Liver (tissue), 9 donors: Measurements from ENCODE around the gene ARIH2. TPM values are rescaled to one million over a fixed set of nuclear protein-coding genes. Genes with fewer than 3 reads are reported as not detected.
"Not testable (repeated sequence)": the region's sequence is repeated elsewhere in the genome, so short reads cannot be mapped to it uniquely, and the experiment has no call there.

Experiments
- DNase-seq: peaks from one replicate; pipeline ENCODE4 v3.0.0-alpha.2; 2017; ENCODE audit warnings: low spot score
- H3K27ac ChIP-seq, 2 donors: one replicate each; pipeline ENCODE4 v1.7.0; 2013; ENCODE audit warnings: inconsistent platforms in 2 of 2, low read length in 2 of 2, control low read depth in 1 of 2, low read depth in 1 of 2, mild to moderate bottlenecking in 1 of 2
- H3K27me3 ChIP-seq, 4 donors: one replicate each; pipeline versions ENCODE4 v1.6.1 to v1.7.0; 2013; ENCODE audit warnings: low read length in 3 of 4, inconsistent platforms in 1 of 4, mild to moderate bottlenecking in 1 of 4, moderate library complexity in 1 of 4; ENCODE audit not compliant: control insufficient read depth in 4 of 4, insufficient read depth in 4 of 4
- H3K36me3 ChIP-seq, 4 donors: one replicate each; pipeline versions ENCODE4 v1.6.1 to v1.7.0; 2013; ENCODE audit warnings: low read length in 3 of 4, mild to moderate bottlenecking in 3 of 4, low read depth in 1 of 4, moderate library complexity in 1 of 4; ENCODE audit not compliant: control insufficient read depth in 4 of 4, insufficient read depth in 3 of 4
- H3K4me1 ChIP-seq, 4 donors: one replicate each; pipeline versions ENCODE4 v1.6.1 to v1.7.0; 2013; ENCODE audit warnings: low read length in 3 of 4, mild to moderate bottlenecking in 3 of 4, moderate library complexity in 1 of 4; ENCODE audit not compliant: control insufficient read depth in 4 of 4, insufficient read depth in 4 of 4
- H3K4me3 ChIP-seq, 3 donors: one replicate each; pipeline versions ENCODE4 v1.6.1 to v1.7.0; 2013; ENCODE audit warnings: low read length in 3 of 3, control low read depth in 1 of 3, low read depth in 1 of 3, mild to moderate bottlenecking in 1 of 3
- H3K9ac ChIP-seq, 2 donors: one replicate each; pipeline ENCODE4 v1.7.0; 2013; ENCODE audit warnings: low read length in 2 of 2, mild to moderate bottlenecking in 2 of 2, moderate library complexity in 2 of 2, control low read depth in 1 of 2, low read depth in 1 of 2
- H3K9me3 ChIP-seq, 4 donors: one replicate each; pipeline versions ENCODE4 v1.6.1 to v1.7.0; 2013; ENCODE audit warnings: low read length in 3 of 4; ENCODE audit not compliant: control insufficient read depth in 4 of 4
- EGR1 ChIP-seq, 2 donors: IDR thresholded peaks; 2 replicates each; pipeline ENCODE4 v1.6.1; 2016 to 2018; ENCODE audit warnings: antibody characterized with exemption in 2 of 2, low read depth in 2 of 2
- FOXA1 ChIP-seq: IDR thresholded peaks from 2 replicates; pipeline ENCODE4 v1.6.1; 2016; ENCODE audit warnings: antibody characterized with exemption
- FOXA2 ChIP-seq: IDR thresholded peaks from 2 replicates; pipeline ENCODE4 v1.6.1; 2016; ENCODE audit warnings: antibody characterized with exemption
- HNF4A ChIP-seq, 2 donors: conservative IDR thresholded peaks; 2 replicates each; pipeline ENCODE4 v1.6.1; 2016; ENCODE audit warnings: antibody characterized with exemption in 2 of 2, mild to moderate bottlenecking in 2 of 2
- HNF4G ChIP-seq: IDR thresholded peaks from 2 replicates; pipeline ENCODE4 v1.6.1; 2016; ENCODE audit warnings: antibody characterized with exemption
- JUND ChIP-seq, 2 donors: IDR thresholded peaks; 2 replicates each; pipeline ENCODE4 v1.6.1; 2016; ENCODE audit warnings: antibody characterized with exemption in 2 of 2
- NR2F2 ChIP-seq: IDR thresholded peaks from 2 replicates; pipeline ENCODE4 v1.6.1; 2016; ENCODE audit warnings: antibody characterized with exemption
- RAD21 ChIP-seq, 2 donors: IDR thresholded peaks; 2 replicates each; pipeline ENCODE4 v1.6.1; 2016; ENCODE audit warnings: antibody characterized with exemption in 2 of 2, mild to moderate bottlenecking in 2 of 2
- REST ChIP-seq: IDR thresholded peaks from 2 replicates; pipeline ENCODE4 v1.6.1; 2016; ENCODE audit warnings: antibody characterized with exemption, mild to moderate bottlenecking
- RXRA ChIP-seq, 2 donors: IDR thresholded peaks; 2 replicates each; pipeline ENCODE4 v1.6.1; 2017 to 2018; ENCODE audit warnings: antibody characterized with exemption in 2 of 2, mild to moderate bottlenecking in 1 of 2
- SP1 ChIP-seq: IDR thresholded peaks from 2 replicates; pipeline ENCODE4 v1.6.1; 2018; ENCODE audit warnings: antibody characterized with exemption, mild to moderate bottlenecking
- TAF1 ChIP-seq: conservative IDR thresholded peaks from 2 replicates; pipeline ENCODE4 v1.6.1; 2016; ENCODE audit warnings: antibody characterized with exemption, mild to moderate bottlenecking
- YY1 ChIP-seq: IDR thresholded peaks from 2 replicates; pipeline ENCODE4 v1.6.1; 2016; ENCODE audit warnings: antibody characterized with exemption, mild to moderate bottlenecking
- ZBTB33 ChIP-seq: IDR thresholded peaks from 2 replicates; pipeline ENCODE4 v1.6.1; 2016; ENCODE audit warnings: antibody characterized with exemption
- WGBS: extraction: QIAGEN DNeasy Blood & Tissue Kit; methylation state at CpG from one replicate; pipeline ENCODE4 v1.1.7; 2013; 5-methylcytosine and 5-hydroxymethylcytosine counted together
- polyA plus RNA-seq, 2 donors: library from polyadenylated mRNA; stranded (reverse) in 1 of 2; unstranded in 1 of 2; fragments of 200-250 nt in 1 of 2; fragments of >200 nt in 1 of 2; fragmentation: Nextera tagmentation in 1 of 2; extraction: Ambion mirVana in 1 of 2; gene quantifications; one replicate each; pipeline versions ENCODE4 v1.2.1 to v1.2.3, GENCODE V29; 2013 to 2015
- total RNA-seq, 2 donors: library from RNA; depleted of rRNA; stranded (reverse); fragments of >200 nt; gene quantifications; one replicate each; pipeline ENCODE4 v1.2.3, GENCODE V29; 2014
- TF ChIP-seq, protein P1 (sequence below): fragments of 150-350 bp; IDR thresholded peaks from 2 replicates; pipeline ENCODE4 v1.5.1; 2017; ENCODE audit warnings: improper control_type of control experiment, low read depth, low read length; ENCODE audit not compliant: missing input control
- TF ChIP-seq, protein P2 (sequence below): IDR thresholded peaks from 2 replicates; pipeline ENCODE4 v1.6.1; 2016; ENCODE audit warnings: antibody characterized with exemption
- TF ChIP-seq, protein P3 (sequence below): IDR thresholded peaks from 2 replicates; pipeline ENCODE4 v1.6.1; 2016; ENCODE audit warnings: antibody characterized with exemption
- donor health status: healthy.
- donor health status: healthy.
- donor health status: healthy.
- donor health status: healthy.
- donor health status: healthy.

Gene ARIH2
- total and polyA plus RNA-seq, 4 donors = 24.8 to 63.5 (median 31.0) TPM

GRCh38 chr3:48899273-48899672, 19.4 kb upstream of the ARIH2 start:
- peaks cover 3 to 26% (median 14%) of the 10 kb centered on the region in 4 donors for H3K4me1 ChIP-seq
- 81% methylated on average over 4 of the region's 4 CpGs for whole genome bisulfite sequencing
- no peak overlapping the region for H3K9ac ChIP-seq
- H3K27ac ChIP-seq = peak overlapping the region; percentile 62 to 80
- H3K9me3 ChIP-seq = no peaks in the 10 kb centered on the region
- H3K4me3 ChIP-seq = no peak overlapping the region
- TF ChIP-seq, protein P1, sequence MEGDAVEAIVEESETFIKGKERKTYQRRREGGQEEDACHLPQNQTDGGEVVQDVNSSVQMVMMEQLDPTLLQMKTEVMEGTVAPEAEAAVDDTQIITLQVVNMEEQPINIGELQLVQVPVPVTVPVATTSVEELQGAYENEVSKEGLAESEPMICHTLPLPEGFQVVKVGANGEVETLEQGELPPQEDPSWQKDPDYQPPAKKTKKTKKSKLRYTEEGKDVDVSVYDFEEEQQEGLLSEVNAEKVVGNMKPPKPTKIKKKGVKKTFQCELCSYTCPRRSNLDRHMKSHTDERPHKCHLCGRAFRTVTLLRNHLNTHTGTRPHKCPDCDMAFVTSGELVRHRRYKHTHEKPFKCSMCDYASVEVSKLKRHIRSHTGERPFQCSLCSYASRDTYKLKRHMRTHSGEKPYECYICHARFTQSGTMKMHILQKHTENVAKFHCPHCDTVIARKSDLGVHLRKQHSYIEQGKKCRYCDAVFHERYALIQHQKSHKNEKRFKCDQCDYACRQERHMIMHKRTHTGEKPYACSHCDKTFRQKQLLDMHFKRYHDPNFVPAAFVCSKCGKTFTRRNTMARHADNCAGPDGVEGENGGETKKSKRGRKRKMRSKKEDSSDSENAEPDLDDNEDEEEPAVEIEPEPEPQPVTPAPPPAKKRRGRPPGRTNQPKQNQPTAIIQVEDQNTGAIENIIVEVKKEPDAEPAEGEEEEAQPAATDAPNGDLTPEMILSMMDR = no peak
- H3K27me3 ChIP-seq = no peaks in the 10 kb centered on the region
- no peak for DNase-seq
- H3K36me3 ChIP-seq = no peaks in the 10 kb centered on the region

GRCh38 chr3:48907026-48907425, 11.6 kb upstream of the ARIH2 start:
- not testable (repeated sequence) for DNase-seq, H3K36me3 ChIP-seq, H3K9me3 ChIP-seq, H3K27me3 ChIP-seq, H3K9ac ChIP-seq, H3K4me1 ChIP-seq, H3K27ac ChIP-seq, H3K4me3 ChIP-seq
- WGBS = 98% methylated on average over 13 of the region's 13 CpGs

DNA sequence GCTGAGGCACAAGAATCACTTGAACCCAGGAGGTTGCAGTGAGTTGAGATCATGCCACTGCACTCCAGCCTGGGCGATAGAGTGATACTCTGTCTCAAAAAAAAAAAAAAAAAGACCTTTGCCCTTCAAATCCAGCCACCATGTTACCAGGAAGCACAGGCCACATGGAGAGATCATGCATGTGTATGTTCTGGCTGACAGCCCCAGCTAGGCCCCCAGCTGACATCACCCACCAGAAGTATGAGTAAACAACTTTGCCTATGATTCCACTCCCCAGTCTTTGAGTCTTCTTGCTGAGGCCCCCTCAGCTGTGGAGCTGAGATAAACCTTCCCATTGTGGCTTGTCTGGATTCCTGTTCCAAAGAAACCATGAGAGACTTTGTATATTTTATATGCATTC, 3.3 kb upstream of the ARIH2 start:
- DNase-seq = no peak
- Histone ChIP-seq H3K4me3 (no peak overlapping the region), H3K4me1 (peaks cover 2 to 10% (median 6%) of the 10 kb centered on the region in 4 donors), H3K9ac (no peak overlapping the region), H3K36me3 (no peaks in the 10 kb centered on the region), H3K27me3 (no peaks in the 10 kb centered on the region), H3K27ac (no peak overlapping the region), H3K9me3 (no peaks in the 10 kb centered on the region)
- TF ChIP-seq EGR1 (IDR thresholded peaks at IDR 0.05; ENCODE audit: low read depth in 2 of 2) = no peak
- no peak for TF ChIP-seq HNF4A (conservative IDR thresholded peaks at IDR 0.05)
- TF ChIP-seq TAF1 = no peak
- TF ChIP-seq RAD21 (IDR thresholded peaks at IDR 0.05) = no peak
- TF ChIP-seq, protein P2, sequence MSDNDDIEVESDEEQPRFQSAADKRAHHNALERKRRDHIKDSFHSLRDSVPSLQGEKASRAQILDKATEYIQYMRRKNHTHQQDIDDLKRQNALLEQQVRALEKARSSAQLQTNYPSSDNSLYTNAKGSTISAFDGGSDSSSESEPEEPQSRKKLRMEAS = no peak
- no peak for TF ChIP-seq YY1
- no peak for TF ChIP-seq SP1
- TF ChIP-seq RXRA (IDR thresholded peaks at IDR 0.05) = no peak
- no peak for TF ChIP-seq FOXA2
- no peak for TF ChIP-seq ZBTB33
- TF ChIP-seq FOXA1 = no peak
- TF ChIP-seq, protein P3, sequence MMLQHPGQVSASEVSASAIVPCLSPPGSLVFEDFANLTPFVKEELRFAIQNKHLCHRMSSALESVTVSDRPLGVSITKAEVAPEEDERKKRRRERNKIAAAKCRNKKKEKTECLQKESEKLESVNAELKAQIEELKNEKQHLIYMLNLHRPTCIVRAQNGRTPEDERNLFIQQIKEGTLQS = no peak
- TF ChIP-seq HNF4G = no peak
- no peak for TF ChIP-seq REST
- no peak for TF ChIP-seq NR2F2
- no peak for TF ChIP-seq JUND (IDR thresholded peaks at IDR 0.05)
- 82% methylated on average over 1 of the region's 1 CpG for WGBS
